ENCODE results near the gene PNLIPRP3.

The PNLIPRP3 gene

DNA sequence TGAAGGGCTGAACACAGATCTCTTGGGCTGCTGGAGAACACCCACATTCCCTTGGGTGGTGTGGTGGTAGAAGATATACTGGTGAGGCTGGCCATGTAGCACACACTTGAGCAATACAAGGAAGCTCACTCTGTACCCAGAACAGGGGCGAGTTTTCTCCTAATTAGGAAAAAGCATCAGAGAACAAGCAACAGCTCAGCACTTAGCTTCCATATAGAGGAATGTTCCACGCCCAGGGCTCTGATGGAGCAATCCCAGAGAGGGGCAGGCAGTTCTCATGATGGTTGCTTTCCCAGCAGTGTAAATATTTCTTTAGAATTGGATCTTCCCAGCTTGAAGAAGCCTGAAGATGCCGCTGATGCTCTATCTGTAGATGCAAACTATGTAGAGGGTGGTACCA is 97.1 kb downstream of the PNLIPRP3 start:
- TF ChIP-seq, protein P1, sequence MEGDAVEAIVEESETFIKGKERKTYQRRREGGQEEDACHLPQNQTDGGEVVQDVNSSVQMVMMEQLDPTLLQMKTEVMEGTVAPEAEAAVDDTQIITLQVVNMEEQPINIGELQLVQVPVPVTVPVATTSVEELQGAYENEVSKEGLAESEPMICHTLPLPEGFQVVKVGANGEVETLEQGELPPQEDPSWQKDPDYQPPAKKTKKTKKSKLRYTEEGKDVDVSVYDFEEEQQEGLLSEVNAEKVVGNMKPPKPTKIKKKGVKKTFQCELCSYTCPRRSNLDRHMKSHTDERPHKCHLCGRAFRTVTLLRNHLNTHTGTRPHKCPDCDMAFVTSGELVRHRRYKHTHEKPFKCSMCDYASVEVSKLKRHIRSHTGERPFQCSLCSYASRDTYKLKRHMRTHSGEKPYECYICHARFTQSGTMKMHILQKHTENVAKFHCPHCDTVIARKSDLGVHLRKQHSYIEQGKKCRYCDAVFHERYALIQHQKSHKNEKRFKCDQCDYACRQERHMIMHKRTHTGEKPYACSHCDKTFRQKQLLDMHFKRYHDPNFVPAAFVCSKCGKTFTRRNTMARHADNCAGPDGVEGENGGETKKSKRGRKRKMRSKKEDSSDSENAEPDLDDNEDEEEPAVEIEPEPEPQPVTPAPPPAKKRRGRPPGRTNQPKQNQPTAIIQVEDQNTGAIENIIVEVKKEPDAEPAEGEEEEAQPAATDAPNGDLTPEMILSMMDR (IDR thresholded peaks at IDR 0.05), result no peak

DNA sequence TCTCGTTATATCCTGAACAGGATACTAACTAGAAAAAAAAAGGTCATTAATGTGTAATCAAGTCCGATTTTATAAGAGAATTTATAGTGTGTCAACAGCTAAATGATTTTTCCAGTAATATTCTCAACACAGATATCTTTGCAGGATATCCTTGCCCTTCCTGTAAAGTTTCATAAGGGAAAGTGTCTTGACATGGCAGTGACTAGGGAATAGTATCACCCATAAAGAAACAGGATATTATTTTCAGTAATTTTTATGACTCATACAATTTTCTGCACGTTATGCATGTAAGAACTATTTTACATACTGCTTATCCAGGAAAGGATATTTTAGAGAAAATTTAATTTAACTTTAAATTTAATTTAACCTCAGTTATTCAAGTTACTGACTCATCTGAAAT is 98.6 kb downstream of the PNLIPRP3 start:
- TF ChIP-seq, protein P1 (IDR thresholded peaks at IDR 0.05), result no peak

Data from LNCAP (cell line).